Measurements from ENCODE around the gene ZDHHC9. TPM values are rescaled to one million over a fixed set of nuclear protein-coding genes. Genes with fewer than 3 reads are reported as not detected.

The ZDHHC9 gene
- total and polyA plus RNA-seq, 3 donors from 2014 or later, result 6.9 to 9.4 (median 7.3) TPM

GRCh38 chrX:129833153-129833990, 10.3 kb downstream of the ZDHHC9 start:
- no peak overlapping the region for H3K4me3 ChIP-seq
- intact Hi-C loops (cut with DNase I; ENCODE audit: low total_unique reads), result no loop called here
- no peak overlapping the region for H3K27ac ChIP-seq
- H3K9me3 ChIP-seq, result no peaks in the 10 kb centered on the region
- H3K36me3 ChIP-seq (ENCODE audit: low read depth, missing control alignments), result no peaks in the 10 kb centered on the region
- TF ChIP-seq CTCF (IDR thresholded peaks at IDR 0.05) (no peak), POLR2A (IDR thresholded peaks at IDR 0.05) (no peak)
- H3K4me1 ChIP-seq, result no peaks in the 10 kb centered on the region
- no peak for DNase-seq
- 84 to 89% methylated on average over 5 of the region's 5 CpGs for WGBS, 2 donors
- no peaks in the 10 kb centered on the region for H3K27me3 ChIP-seq

- no peaks in the 10 kb centered on the region for H3K9me3 ChIP-seq
- H3K4me1 ChIP-seq, result no peaks in the 10 kb centered on the region
- H3K4me3 ChIP-seq, result no peak overlapping the region
- 63 to 65% methylated on average over 8 of the region's 8 CpGs for WGBS, 2 donors
- H3K27me3 ChIP-seq, result no peaks in the 10 kb centered on the region
- intact Hi-C loops (cut with DNase I; ENCODE audit: low total_unique reads), result no loop called here
- no peak for DNase-seq
- no peak overlapping the region for H3K27ac ChIP-seq
- TF ChIP-seq POLR2A (IDR thresholded peaks at IDR 0.05) (no peak), CTCF (IDR thresholded peaks at IDR 0.05) (no peak)
- no peaks in the 10 kb centered on the region for H3K36me3 ChIP-seq (ENCODE audit: low read depth, missing control alignments)
Measured at GRCh38 chrX:129831091-129831885, 12.4 kb downstream of the ZDHHC9 start.

- Histone ChIP-seq H3K27me3 (no peaks in the 10 kb centered on the region), H3K9me3 (no peaks in the 10 kb centered on the region), H3K4me1 (no peaks in the 10 kb centered on the region), H3K27ac (no peak overlapping the region), H3K36me3 (ENCODE audit: low read depth, missing control alignments) (no peaks in the 10 kb centered on the region), H3K4me3 (no peak overlapping the region)
- intact Hi-C loops (cut with DNase I; ENCODE audit: low total_unique reads), result no loop called here
- no peak for DNase-seq
- TF ChIP-seq CTCF (IDR thresholded peaks at IDR 0.05) (no peak), POLR2A (IDR thresholded peaks at IDR 0.05) (no peak)
- 66% methylated on average over 4 of the region's 4 CpGs for WGBS, 2 donors
Measured at GRCh38 chrX:129830494-129830893, 13.2 kb downstream of the ZDHHC9 start.

GRCh38 chrX:129825746-129826505, 17.8 kb downstream of the ZDHHC9 start:
- Histone ChIP-seq H3K27ac (no peak overlapping the region), H3K27me3 (no peaks in the 10 kb centered on the region), H3K4me3 (no peak overlapping the region), H3K9me3 (no peaks in the 10 kb centered on the region), H3K36me3 (ENCODE audit: low read depth, missing control alignments) (no peaks in the 10 kb centered on the region), H3K4me1 (no peaks in the 10 kb centered on the region)
- TF ChIP-seq POLR2A (IDR thresholded peaks at IDR 0.05) (no peak), CTCF (IDR thresholded peaks at IDR 0.05) (no peak)
- no peak for DNase-seq
- intact Hi-C loops (cut with DNase I; ENCODE audit: low total_unique reads), result no loop called here
- 66 to 68% methylated on average over 4 of the region's 4 CpGs for WGBS, 2 donors
